ENCODE data around the gene STRN3.

DNA sequence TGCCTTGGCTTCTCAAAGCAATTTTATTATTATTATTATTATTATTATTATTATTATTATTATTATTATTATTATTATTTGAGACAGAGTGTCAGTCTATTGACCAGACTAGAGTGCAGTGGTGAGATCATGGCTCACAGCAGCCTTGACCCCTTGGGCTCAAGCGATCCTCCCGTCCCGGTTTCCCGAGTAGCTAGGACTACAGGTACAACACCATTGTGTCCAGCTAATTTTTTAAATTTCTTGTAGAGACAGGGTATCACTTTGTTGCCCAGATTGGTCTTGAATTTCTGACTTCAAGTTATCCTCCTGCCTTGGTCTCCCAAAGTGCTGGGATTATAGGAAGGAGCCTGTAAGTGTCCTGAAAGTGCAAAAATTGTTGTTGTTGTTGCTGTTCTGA, 12.3 kb downstream of the STRN3 start:
- TF ChIP-seq, protein P1, sequence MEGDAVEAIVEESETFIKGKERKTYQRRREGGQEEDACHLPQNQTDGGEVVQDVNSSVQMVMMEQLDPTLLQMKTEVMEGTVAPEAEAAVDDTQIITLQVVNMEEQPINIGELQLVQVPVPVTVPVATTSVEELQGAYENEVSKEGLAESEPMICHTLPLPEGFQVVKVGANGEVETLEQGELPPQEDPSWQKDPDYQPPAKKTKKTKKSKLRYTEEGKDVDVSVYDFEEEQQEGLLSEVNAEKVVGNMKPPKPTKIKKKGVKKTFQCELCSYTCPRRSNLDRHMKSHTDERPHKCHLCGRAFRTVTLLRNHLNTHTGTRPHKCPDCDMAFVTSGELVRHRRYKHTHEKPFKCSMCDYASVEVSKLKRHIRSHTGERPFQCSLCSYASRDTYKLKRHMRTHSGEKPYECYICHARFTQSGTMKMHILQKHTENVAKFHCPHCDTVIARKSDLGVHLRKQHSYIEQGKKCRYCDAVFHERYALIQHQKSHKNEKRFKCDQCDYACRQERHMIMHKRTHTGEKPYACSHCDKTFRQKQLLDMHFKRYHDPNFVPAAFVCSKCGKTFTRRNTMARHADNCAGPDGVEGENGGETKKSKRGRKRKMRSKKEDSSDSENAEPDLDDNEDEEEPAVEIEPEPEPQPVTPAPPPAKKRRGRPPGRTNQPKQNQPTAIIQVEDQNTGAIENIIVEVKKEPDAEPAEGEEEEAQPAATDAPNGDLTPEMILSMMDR (IDR thresholded peaks at IDR 0.05) = no peak
- no peak for TF ChIP-seq POLR2A (IDR thresholded peaks at IDR 0.05)
